PFSK-1 (cell line): ENCODE measurements around the gene DOCK4.

Experiments
- POLR2AphosphoS5 ChIP-seq: IDR thresholded peaks from 2 replicates; pipeline ENCODE4 v1.6.1; 2012; ENCODE audit warnings: low read depth, mild to moderate bottlenecking, control low read depth, low read length, moderate library complexity
- SIN3A ChIP-seq: IDR thresholded peaks from 2 replicates; pipeline ENCODE4 v1.6.1; 2012; ENCODE audit warnings: mild to moderate bottlenecking, low read length, moderate library complexity, borderline replicate concordance; ENCODE audit not compliant: insufficient read depth
- TF ChIP-seq, protein P1 (sequence below), 2 experiments: IDR thresholded peaks; 2 replicates each; pipeline versions ENCODE4 v1.6.1 to v1.8.0; 2011 to 2012; ENCODE audit warnings: low read depth in 2 of 2, low read length in 2 of 2, control low read depth in 1 of 2, inconsistent platforms in 1 of 2, mild to moderate bottlenecking in 1 of 2, moderate library complexity in 1 of 2; ENCODE audit not compliant: insufficient read depth in 1 of 2

DNA sequence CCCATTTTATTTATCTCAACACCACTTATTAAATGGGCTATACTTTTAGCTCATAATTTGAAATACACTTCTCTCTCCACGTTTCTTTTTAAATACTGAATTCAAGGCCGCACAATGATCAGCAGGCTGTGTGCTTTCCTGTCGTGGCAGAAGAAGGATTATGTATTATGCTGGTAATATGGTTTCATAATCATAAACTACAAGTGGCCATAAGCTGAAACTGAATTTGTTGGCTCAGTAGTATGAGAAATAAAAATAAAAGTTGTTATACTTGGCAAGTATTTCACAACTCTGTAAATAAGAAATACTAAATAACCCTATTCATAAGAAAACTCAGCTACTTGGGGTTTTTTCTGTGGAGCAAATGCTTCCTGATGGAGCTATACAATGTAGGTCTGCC lies 313.6 kb downstream of the DOCK4 start:
- TF ChIP-seq, protein P1, sequence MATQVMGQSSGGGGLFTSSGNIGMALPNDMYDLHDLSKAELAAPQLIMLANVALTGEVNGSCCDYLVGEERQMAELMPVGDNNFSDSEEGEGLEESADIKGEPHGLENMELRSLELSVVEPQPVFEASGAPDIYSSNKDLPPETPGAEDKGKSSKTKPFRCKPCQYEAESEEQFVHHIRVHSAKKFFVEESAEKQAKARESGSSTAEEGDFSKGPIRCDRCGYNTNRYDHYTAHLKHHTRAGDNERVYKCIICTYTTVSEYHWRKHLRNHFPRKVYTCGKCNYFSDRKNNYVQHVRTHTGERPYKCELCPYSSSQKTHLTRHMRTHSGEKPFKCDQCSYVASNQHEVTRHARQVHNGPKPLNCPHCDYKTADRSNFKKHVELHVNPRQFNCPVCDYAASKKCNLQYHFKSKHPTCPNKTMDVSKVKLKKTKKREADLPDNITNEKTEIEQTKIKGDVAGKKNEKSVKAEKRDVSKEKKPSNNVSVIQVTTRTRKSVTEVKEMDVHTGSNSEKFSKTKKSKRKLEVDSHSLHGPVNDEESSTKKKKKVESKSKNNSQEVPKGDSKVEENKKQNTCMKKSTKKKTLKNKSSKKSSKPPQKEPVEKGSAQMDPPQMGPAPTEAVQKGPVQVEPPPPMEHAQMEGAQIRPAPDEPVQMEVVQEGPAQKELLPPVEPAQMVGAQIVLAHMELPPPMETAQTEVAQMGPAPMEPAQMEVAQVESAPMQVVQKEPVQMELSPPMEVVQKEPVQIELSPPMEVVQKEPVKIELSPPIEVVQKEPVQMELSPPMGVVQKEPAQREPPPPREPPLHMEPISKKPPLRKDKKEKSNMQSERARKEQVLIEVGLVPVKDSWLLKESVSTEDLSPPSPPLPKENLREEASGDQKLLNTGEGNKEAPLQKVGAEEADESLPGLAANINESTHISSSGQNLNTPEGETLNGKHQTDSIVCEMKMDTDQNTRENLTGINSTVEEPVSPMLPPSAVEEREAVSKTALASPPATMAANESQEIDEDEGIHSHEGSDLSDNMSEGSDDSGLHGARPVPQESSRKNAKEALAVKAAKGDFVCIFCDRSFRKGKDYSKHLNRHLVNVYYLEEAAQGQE (IDR thresholded peaks at IDR 0.05; ENCODE audit: insufficient read depth in 1 of 2, low read depth in 2 of 2, low read length in 2 of 2): no peak
- TF ChIP-seq POLR2AphosphoS5 (no peak), SIN3A (no peak)
